Measurements from ENCODE around the gene SEC14L5.
"Not testable (repeated sequence)": the region's sequence is repeated elsewhere in the genome, so short reads cannot be mapped to it uniquely, and the experiment has no call there.

SEC14L5 gene

GRCh38 chr16:5040451-5040850 lies 82.3 kb downstream of the SEC14L5 start:
- H3K4me1 ChIP-seq (ENCODE audit: control insufficient read depth, insufficient read depth, low read length) = no peaks in the 10 kb centered on the region
- H3K27me3 ChIP-seq (ENCODE audit: control insufficient read depth in 1 of 2, insufficient read depth in 2 of 2, low read length in 2 of 2) = no peaks in the 10 kb centered on the region
- H3K9me3 ChIP-seq (ENCODE audit: control insufficient read depth in 2 of 2, low read length in 2 of 2) = no peaks in the 10 kb centered on the region
- H3K27ac ChIP-seq (ENCODE audit: low read length) = no peak overlapping the region
- no peak overlapping the region for H3K4me3 ChIP-seq (ENCODE audit: low read length in 2 of 2)
- no peak overlapping the region for H3K9ac ChIP-seq (ENCODE audit: low read length in 2 of 2)
- peaks cover 0 to 2% of the 10 kb centered on the region in 2 donors for H3K36me3 ChIP-seq (ENCODE audit: control insufficient read depth in 2 of 2, insufficient read depth in 2 of 2, low read length in 2 of 2)

- Histone ChIP-seq H3K4me1 (ENCODE audit: control insufficient read depth, insufficient read depth, low read length) (no peaks in the 10 kb centered on the region), H3K27ac (ENCODE audit: low read length) (no peak overlapping the region), H3K36me3 (ENCODE audit: control insufficient read depth in 2 of 2, insufficient read depth in 2 of 2, low read length in 2 of 2) (peaks cover 0 to 2% of the 10 kb centered on the region in 2 donors), H3K9ac (ENCODE audit: low read length in 2 of 2) (no peak overlapping the region), H3K4me3 (ENCODE audit: low read length in 2 of 2) (no peak overlapping the region), H3K9me3 (ENCODE audit: control insufficient read depth in 2 of 2, low read length in 2 of 2) (no peaks in the 10 kb centered on the region), H3K27me3 (ENCODE audit: control insufficient read depth in 1 of 2, insufficient read depth in 2 of 2, low read length in 2 of 2) (no peaks in the 10 kb centered on the region)
These were observed 83.5 kb downstream of the SEC14L5 start for GRCh38 chr16:5041600-5042133.

GRCh38 chr16:5042574-5043171 lies 84.5 kb downstream of the SEC14L5 start:
- Histone ChIP-seq H3K36me3 (ENCODE audit: control insufficient read depth in 2 of 2, insufficient read depth in 2 of 2, low read length in 2 of 2) (peaks cover 0 to 2% of the 10 kb centered on the region in 2 donors), H3K9me3 (ENCODE audit: control insufficient read depth in 2 of 2, low read length in 2 of 2) (no peaks in the 10 kb centered on the region), H3K4me3 (ENCODE audit: low read length in 2 of 2) (no peak overlapping the region), H3K27me3 (ENCODE audit: control insufficient read depth in 1 of 2, insufficient read depth in 2 of 2, low read length in 2 of 2) (no peaks in the 10 kb centered on the region), H3K27ac (ENCODE audit: low read length) (no peak overlapping the region), H3K4me1 (ENCODE audit: control insufficient read depth, insufficient read depth, low read length) (no peaks in the 10 kb centered on the region), H3K9ac (ENCODE audit: low read length in 2 of 2) (no peak overlapping the region)

- Histone ChIP-seq H3K4me1 (ENCODE audit: control insufficient read depth, insufficient read depth, low read length) (no peaks in the 10 kb centered on the region), H3K27ac (ENCODE audit: low read length) (no peak overlapping the region), H3K4me3 (ENCODE audit: low read length in 2 of 2) (no peak overlapping the region), H3K27me3 (ENCODE audit: control insufficient read depth in 1 of 2, insufficient read depth in 2 of 2, low read length in 2 of 2) (no peaks in the 10 kb centered on the region), H3K36me3 (ENCODE audit: control insufficient read depth in 2 of 2, insufficient read depth in 2 of 2, low read length in 2 of 2) (peaks cover 0 to 2% of the 10 kb centered on the region in 2 donors), H3K9me3 (ENCODE audit: control insufficient read depth in 2 of 2, low read length in 2 of 2) (no peaks in the 10 kb centered on the region), H3K9ac (ENCODE audit: low read length in 2 of 2) (no peak overlapping the region)
These were observed 85.9 kb downstream of the SEC14L5 start for GRCh38 chr16:5044011-5044540.

- H3K36me3 ChIP-seq (ENCODE audit: control insufficient read depth in 2 of 2, insufficient read depth in 2 of 2, low read length in 2 of 2); H3K9me3 ChIP-seq (ENCODE audit: control insufficient read depth in 2 of 2, low read length in 2 of 2); H3K27ac ChIP-seq (ENCODE audit: low read length); H3K4me3 ChIP-seq (ENCODE audit: low read length in 2 of 2); H3K9ac ChIP-seq (ENCODE audit: low read length in 2 of 2); H3K27me3 ChIP-seq (ENCODE audit: control insufficient read depth in 1 of 2, insufficient read depth in 2 of 2, low read length in 2 of 2); H3K4me1 ChIP-seq (ENCODE audit: control insufficient read depth, insufficient read depth, low read length): not testable (repeated sequence)
These were observed 86.5 kb downstream of the SEC14L5 start for GRCh38 chr16:5044581-5044980.

- no peak overlapping the region for H3K4me3 ChIP-seq (ENCODE audit: low read length in 2 of 2)
- H3K9me3 ChIP-seq (ENCODE audit: control insufficient read depth in 2 of 2, low read length in 2 of 2) = no peaks in the 10 kb centered on the region
- H3K27me3 ChIP-seq (ENCODE audit: control insufficient read depth in 1 of 2, insufficient read depth in 2 of 2, low read length in 2 of 2) = no peaks in the 10 kb centered on the region
- no peaks in the 10 kb centered on the region for H3K4me1 ChIP-seq (ENCODE audit: control insufficient read depth, insufficient read depth, low read length)
- no peak overlapping the region for H3K9ac ChIP-seq (ENCODE audit: low read length in 2 of 2)
- H3K27ac ChIP-seq (ENCODE audit: low read length) = no peak overlapping the region
- peaks cover 0 to 2% of the 10 kb centered on the region in 2 donors for H3K36me3 ChIP-seq (ENCODE audit: control insufficient read depth in 2 of 2, insufficient read depth in 2 of 2, low read length in 2 of 2)
These were observed 87.5 kb downstream of the SEC14L5 start for GRCh38 chr16:5045499-5046115.

DNA sequence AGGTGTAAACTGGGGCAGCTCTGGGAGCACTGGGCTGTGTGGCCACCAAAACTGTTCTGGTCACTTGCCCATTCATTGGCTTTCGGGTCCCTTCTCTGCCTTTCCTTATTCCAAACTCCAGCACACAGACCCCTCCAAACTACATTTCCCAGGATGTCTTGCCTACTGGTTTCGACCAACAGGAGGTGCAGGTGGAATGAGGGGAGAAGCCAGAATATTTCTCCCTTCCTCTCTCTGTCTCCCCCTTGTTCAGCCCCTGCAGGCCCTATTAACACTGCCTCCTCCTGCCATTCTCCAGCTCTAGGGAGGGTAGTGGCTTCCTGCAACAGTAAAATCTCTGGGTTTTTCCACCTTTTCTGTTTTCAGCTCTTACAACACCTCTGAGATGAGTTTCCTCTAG lies 88.8 kb downstream of the SEC14L5 start:
- Histone ChIP-seq H3K27me3 (ENCODE audit: control insufficient read depth in 1 of 2, insufficient read depth in 2 of 2, low read length in 2 of 2) (no peaks in the 10 kb centered on the region), H3K36me3 (ENCODE audit: control insufficient read depth in 2 of 2, insufficient read depth in 2 of 2, low read length in 2 of 2) (peaks cover 0 to 2% of the 10 kb centered on the region in 2 donors), H3K27ac (ENCODE audit: low read length) (no peak overlapping the region), H3K9me3 (ENCODE audit: control insufficient read depth in 2 of 2, low read length in 2 of 2) (no peaks in the 10 kb centered on the region), H3K4me3 (ENCODE audit: low read length in 2 of 2) (no peak overlapping the region), H3K9ac (ENCODE audit: low read length in 2 of 2) (no peak overlapping the region), H3K4me1 (ENCODE audit: control insufficient read depth, insufficient read depth, low read length) (no peaks in the 10 kb centered on the region)

- Histone ChIP-seq H3K36me3 (ENCODE audit: control insufficient read depth in 2 of 2, insufficient read depth in 2 of 2, low read length in 2 of 2) (no peaks in the 10 kb centered on the region), H3K9me3 (ENCODE audit: control insufficient read depth in 2 of 2, low read length in 2 of 2) (no peaks in the 10 kb centered on the region), H3K27me3 (ENCODE audit: control insufficient read depth in 1 of 2, insufficient read depth in 2 of 2, low read length in 2 of 2) (peaks cover 0 to 2% of the 10 kb centered on the region in 2 donors), H3K4me1 (ENCODE audit: control insufficient read depth, insufficient read depth, low read length) (no peaks in the 10 kb centered on the region), H3K27ac (ENCODE audit: low read length) (no peak overlapping the region), H3K4me3 (ENCODE audit: low read length in 2 of 2) (no peak overlapping the region), H3K9ac (ENCODE audit: low read length in 2 of 2) (no peak overlapping the region)
These were observed 97.0 kb downstream of the SEC14L5 start for GRCh38 chr16:5054876-5055865.

DNA sequence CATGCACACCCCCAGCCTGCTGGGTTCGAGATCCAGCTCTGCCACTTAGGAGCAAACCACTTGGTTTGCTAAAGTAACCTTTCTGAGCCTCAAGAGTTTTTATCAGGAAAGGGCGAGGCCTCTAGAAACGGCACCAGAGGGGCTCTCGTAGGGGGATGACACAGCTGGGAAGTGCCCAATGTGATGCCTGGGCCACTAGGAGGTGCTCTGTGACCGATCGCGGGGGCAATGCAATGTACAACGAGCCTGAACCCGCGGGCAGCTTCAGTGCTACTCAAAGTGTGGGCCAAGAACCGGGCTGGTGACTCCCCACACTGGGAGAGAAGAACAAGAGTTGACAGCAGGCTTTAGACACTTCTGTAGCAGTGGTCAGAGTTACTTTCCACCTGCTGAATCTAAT lies 98.2 kb downstream of the SEC14L5 start:
- peaks cover 0 to 2% of the 10 kb centered on the region in 2 donors for H3K27me3 ChIP-seq (ENCODE audit: control insufficient read depth in 1 of 2, insufficient read depth in 2 of 2, low read length in 2 of 2)
- H3K4me3 ChIP-seq (ENCODE audit: low read length in 2 of 2) = no peak overlapping the region
- H3K36me3 ChIP-seq (ENCODE audit: control insufficient read depth in 2 of 2, insufficient read depth in 2 of 2, low read length in 2 of 2) = no peaks in the 10 kb centered on the region
- H3K4me1 ChIP-seq (ENCODE audit: control insufficient read depth, insufficient read depth, low read length) = no peaks in the 10 kb centered on the region
- no peak overlapping the region for H3K9ac ChIP-seq (ENCODE audit: low read length in 2 of 2)
- H3K27ac ChIP-seq (ENCODE audit: low read length) = no peak overlapping the region
- no peaks in the 10 kb centered on the region for H3K9me3 ChIP-seq (ENCODE audit: control insufficient read depth in 2 of 2, low read length in 2 of 2)

GRCh38 chr16:5058476-5058875 lies 100.3 kb downstream of the SEC14L5 start:
- no peak overlapping the region for H3K4me3 ChIP-seq (ENCODE audit: low read length in 2 of 2)
- H3K9me3 ChIP-seq (ENCODE audit: control insufficient read depth in 2 of 2, low read length in 2 of 2) = no peaks in the 10 kb centered on the region
- H3K4me1 ChIP-seq (ENCODE audit: control insufficient read depth, insufficient read depth, low read length) = no peaks in the 10 kb centered on the region
- H3K9ac ChIP-seq (ENCODE audit: low read length in 2 of 2) = no peak overlapping the region
- H3K27me3 ChIP-seq (ENCODE audit: control insufficient read depth in 1 of 2, insufficient read depth in 2 of 2, low read length in 2 of 2) = peaks cover 0 to 2% of the 10 kb centered on the region in 2 donors
- no peaks in the 10 kb centered on the region for H3K36me3 ChIP-seq (ENCODE audit: control insufficient read depth in 2 of 2, insufficient read depth in 2 of 2, low read length in 2 of 2)
- H3K27ac ChIP-seq (ENCODE audit: low read length) = no peak overlapping the region
